ENCODE data around the gene NDUFB3.

DNA sequence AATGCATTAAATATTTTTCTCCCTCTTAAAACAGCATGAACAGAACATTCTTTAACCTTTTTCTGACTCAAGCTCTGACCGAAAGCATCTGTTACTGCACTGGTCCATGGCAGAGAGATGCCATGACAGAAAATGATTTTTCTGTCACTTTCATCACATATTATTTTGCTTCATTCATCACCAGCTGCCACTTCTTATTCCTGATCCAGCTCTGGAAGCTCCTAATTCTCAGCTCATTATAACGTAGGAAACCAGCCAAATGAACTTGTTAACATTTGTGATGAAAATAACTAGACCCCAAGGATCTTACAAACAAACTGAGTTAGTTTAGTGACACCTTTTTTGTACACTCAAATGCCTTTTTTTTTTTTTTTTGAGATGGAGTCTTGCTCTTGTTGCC is 36.5 kb downstream of the NDUFB3 start:
- TF ChIP-seq EZH2 (IDR thresholded peaks at IDR 0.05), result no peak
- no peak for TF ChIP-seq POLR2AphosphoS5 (IDR thresholded peaks at IDR 0.05; ENCODE audit: borderline replicate concordance, low read depth, low read length)
